GM19328 (cell line): ENCODE results near the gene NCOA6.

ENCODE experiments used
- ATAC-seq: cut with Tn5 transposase; IDR thresholded peaks from one replicate; pipeline ENCODE4 v1.9.1; 2021; ENCODE audit warnings: mild to moderate bottlenecking, moderate library complexity; ENCODE audit not compliant: unreplicated experiment

The NCOA6 gene

GRCh38 chr20:34825530-34826362 is at the start of gene NCOA6:
Gene NCOA6 (minus strand): TSS chr20:34825651. CDS start chr20:34782355, 43,296 bp downstream.
- ATAC-seq: peak; percentile 48

GRCh38 chr20:34874094-34874654 is 48.7 kb upstream of the NCOA6 start:
- ATAC-seq: no peak

GRCh38 chr20:34873583-34874093 is 48.2 kb upstream of the NCOA6 start:
- no peak for ATAC-seq

- ATAC-seq: no peak
Observed at GRCh38 chr20:34872622-34873224, 47.3 kb upstream of the NCOA6 start, which contains the start of gene GGT7. Gene GGT7 (minus strand): TSS chr20:34872856. CDS start chr20:34872815, 41 bp downstream.

- ATAC-seq: no peak
Observed at GRCh38 chr20:34871966-34872621, 46.6 kb upstream of the NCOA6 start.

GRCh38 chr20:34871320-34871926 is 46.0 kb upstream of the NCOA6 start:
- no peak for ATAC-seq

GRCh38 chr20:34864216-34864615 is 38.8 kb upstream of the NCOA6 start:
- no peak for ATAC-seq

- no peak for ATAC-seq
Observed at GRCh38 chr20:34863421-34863965, 38.0 kb upstream of the NCOA6 start.

GRCh38 chr20:34862724-34863123 is 37.3 kb upstream of the NCOA6 start:
- no peak for ATAC-seq

- ATAC-seq: no peak
Observed at GRCh38 chr20:34861386-34862084, 36.1 kb upstream of the NCOA6 start.

- ATAC-seq: no peak
Observed at GRCh38 chr20:34859826-34860545, 34.5 kb upstream of the NCOA6 start.

- ATAC-seq: no peak
Observed at GRCh38 chr20:34859367-34859766, 33.9 kb upstream of the NCOA6 start.

- ATAC-seq: no peak
Observed at GRCh38 chr20:34852298-34852697, 26.8 kb upstream of the NCOA6 start.

GRCh38 chr20:34850969-34851368 is 25.5 kb upstream of the NCOA6 start:
- no peak for ATAC-seq

GRCh38 chr20:34849778-34850177 is 24.3 kb upstream of the NCOA6 start:
- no peak for ATAC-seq

GRCh38 chr20:34848597-34848996 is 23.1 kb upstream of the NCOA6 start:
- ATAC-seq: no peak

GRCh38 chr20:34843421-34843820 is 18.0 kb upstream of the NCOA6 start:
- no peak for ATAC-seq

GRCh38 chr20:34842143-34842542 is 16.7 kb upstream of the NCOA6 start:
- no peak for ATAC-seq

GRCh38 chr20:34834459-34834893 is 9.0 kb upstream of the NCOA6 start:
- no peak for ATAC-seq
